SU-DHL-6 (cell line): ENCODE data around the gene S100B.

Experiments used
- H2AFZ ChIP-seq: fragments of 200-600 bp; sonication (generic); 2 replicates; pipeline ENCODE4 v1.6.1; 2014; ENCODE audit warnings: low read depth, mild to moderate bottlenecking, moderate library complexity, mixed read lengths, antibody characterized with exemption, low read length; ENCODE audit not compliant: severe bottlenecking
- H3F3A ChIP-seq: fragments of 200-600 bp; shearing (Covaris generic); 2 replicates; pipeline ENCODE4 v1.6.0; 2016; ENCODE audit warnings: antibody characterized with exemption, mild to moderate bottlenecking; ENCODE audit not compliant: insufficient read depth
- H3K27ac ChIP-seq: fragments of 200-600 bp; sonication (generic); 2 replicates; pipeline ENCODE4 v1.5.1; 2016; ENCODE audit warnings: low read depth, mild to moderate bottlenecking, low read length, moderate library complexity, mixed read lengths
- H3K27me3 ChIP-seq: fragments of 200-600 bp; sonication (generic), shearing (Covaris generic); 2 replicates; pipeline ENCODE4 v1.6.0; 2014; ENCODE audit warnings: mild to moderate bottlenecking, low read length
- H3K36me3 ChIP-seq: fragments of 200-600 bp; sonication (generic); 2 replicates; pipeline ENCODE4 v1.6.1; 2014; ENCODE audit warnings: mild to moderate bottlenecking, low read length, mixed read lengths
- H3K4me2 ChIP-seq: fragments of 300-600, 200-600 bp; shearing (Covaris generic), sonication (generic); 2 replicates; pipeline ENCODE4 v1.6.0; 2014; ENCODE audit warnings: low read length, low read depth, mild to moderate bottlenecking; ENCODE audit not compliant: poor library complexity, severe bottlenecking
- H3K4me3 ChIP-seq: fragments of 200-600 bp; sonication (generic); 2 replicates; pipeline ENCODE4 v1.5.1; 2014; ENCODE audit warnings: antibody characterized with exemption, low read length, mild to moderate bottlenecking, mixed read lengths; ENCODE audit not compliant: insufficient read depth, poor library complexity, severe bottlenecking
- H3K79me2 ChIP-seq: fragments of 200-600 bp; sonication (generic); 2 replicates; pipeline ENCODE4 v1.6.1; 2014; ENCODE audit warnings: mild to moderate bottlenecking, low read length, moderate library complexity; ENCODE audit not compliant: insufficient read depth
- H3K9ac ChIP-seq: fragments of 200-600 bp; sonication (generic); 2 replicates; pipeline ENCODE4 v1.7.0; 2014; ENCODE audit warnings: mild to moderate bottlenecking, low read length
- H3K9me2 ChIP-seq: fragments of 200-600 bp; sonication (generic); replicated peaks from 2 replicates; pipeline ENCODE4 v1.6.1; 2014; ENCODE audit warnings: low read length; ENCODE audit not compliant: insufficient read depth
- H3K9me3 ChIP-seq: fragments of 200-600 bp; sonication (generic); 2 replicates; pipeline ENCODE4 v1.6.1; 2014; ENCODE audit warnings: low read length, mixed read lengths; ENCODE audit not compliant: insufficient read depth
- H4K20me1 ChIP-seq: fragments of 200-600 bp; sonication (generic); 2 replicates; pipeline ENCODE4 v1.6.1; 2014; ENCODE audit warnings: low read depth, mild to moderate bottlenecking, antibody characterized with exemption, low read length, moderate library complexity, mixed read lengths
- CTCF ChIP-seq: fragments of 200-600 bp; sonication (generic); IDR thresholded peaks from one replicate; pipeline ENCODE4 v1.5.1; 2017; ENCODE audit warnings: antibody characterized with exemption, mild to moderate bottlenecking, low read length, moderate library complexity; ENCODE audit not compliant: insufficient read depth, poor library complexity, severe bottlenecking
- EZH2phosphoT487 ChIP-seq: fragments of 200-600 bp; sonication (generic), shearing (Covaris generic); conservative IDR thresholded peaks from 2 replicates; pipeline ENCODE4 v1.6.1; 2018; ENCODE audit warnings: mild to moderate bottlenecking, antibody characterized with exemption, low read length, moderate library complexity, mixed read lengths

The S100B gene

GRCh38 chr21:46645840-46646239 is 41.0 kb upstream of the S100B start:
- no peak overlapping the region for H3K4me2 ChIP-seq
- no peaks in the 10 kb centered on the region for H3K27me3 ChIP-seq
- peaks cover 3% of the 10 kb centered on the region; the same call in 1 of the 2 replicates for H3K36me3 ChIP-seq
- no peak for TF ChIP-seq CTCF
- H3K9me2 ChIP-seq: no peaks in the 10 kb centered on the region
- no peak overlapping the region for H3K9ac ChIP-seq
- no peak overlapping the region for H2AFZ ChIP-seq
- no peak overlapping the region for H3K4me3 ChIP-seq
- no peaks in the 10 kb centered on the region for H3F3A ChIP-seq
- no peaks in the 10 kb centered on the region for H3K79me2 ChIP-seq
- no peaks in the 10 kb centered on the region for H4K20me1 ChIP-seq
- no peaks in the 10 kb centered on the region for H3K9me3 ChIP-seq
- no peak overlapping the region for H3K27ac ChIP-seq

- Histone ChIP-seq H3K9ac (no peak overlapping the region), H2AFZ (no peak overlapping the region), H4K20me1 (0 out of 2 replicates have a peak, but pooled peaks cover 2% of the 10 kb centered on the region), H3K27me3 (no peaks in the 10 kb centered on the region), H3K36me3 (peaks cover 5% of the 10 kb centered on the region; the same call in 1 of the 2 replicates), H3K79me2 (peaks cover under 1% of the 10 kb centered on the region; the same call in 1 of the 2 replicates), H3K4me3 (no peak overlapping the region), H3K4me2 (no peak overlapping the region), H3K27ac (no peak overlapping the region), H3F3A (peaks cover 6% of the 10 kb centered on the region; the same call in 1 of the 2 replicates), H3K9me3 (no peaks in the 10 kb centered on the region), H3K9me2 (no peaks in the 10 kb centered on the region)
- TF ChIP-seq CTCF: no peak
- TF ChIP-seq EZH2phosphoT487: no peak
These were observed 38.7 kb upstream of the S100B start for GRCh38 chr21:46643379-46644177.

- H3K9me2 ChIP-seq: no peaks in the 10 kb centered on the region
- H3K9me3 ChIP-seq: no peaks in the 10 kb centered on the region
- H3K4me2 ChIP-seq: no peak overlapping the region
- H3K36me3 ChIP-seq: peaks cover 6% of the 10 kb centered on the region; the same call in 1 of the 2 replicates
- H2AFZ ChIP-seq: no peak overlapping the region
- H3K27ac ChIP-seq: no peak overlapping the region
- 0 out of 2 replicates have a peak, but pooled peaks cover 2% of the 10 kb centered on the region for H4K20me1 ChIP-seq
- peaks cover 4% of the 10 kb centered on the region; the same call in 1 of the 2 replicates for H3K79me2 ChIP-seq
- no peak overlapping the region for H3K4me3 ChIP-seq
- peaks cover 12% of the 10 kb centered on the region for H3F3A ChIP-seq
- H3K9ac ChIP-seq: no peak overlapping the region
- TF ChIP-seq EZH2phosphoT487: no peak
- no peak for TF ChIP-seq CTCF
- no peaks in the 10 kb centered on the region for H3K27me3 ChIP-seq
These were observed 36.8 kb upstream of the S100B start for GRCh38 chr21:46641656-46642055.
